Activated CD4-positive, alpha-beta T cell treated with anti-CD3 and anti-CD28 coated beads, Interleukin-2, amount 50 U/mL, for 48 hours (primary cell): ENCODE data around the gene SFMBT2.

Experiments
- DNase-seq, 2 experiments: peaks; one replicate each; pipeline ENCODE4 v3.0.0-alpha.2; 2020

The SFMBT2 gene

GRCh38 chr10:7293378-7293920 lies 117.4 kb downstream of the SFMBT2 start:
- no peak for DNase-seq

- DNase-seq = no peak
Observed at GRCh38 chr10:7291487-7292270, 119.2 kb downstream of the SFMBT2 start.

- DNase-seq = no peak
Observed at GRCh38 chr10:7288060-7288690, 122.7 kb downstream of the SFMBT2 start.

GRCh38 chr10:7287377-7287776 lies 123.5 kb downstream of the SFMBT2 start:
- DNase-seq = no peak

- no peak for DNase-seq
Observed at GRCh38 chr10:7285522-7286322, 125.1 kb downstream of the SFMBT2 start.

- DNase-seq = no peak
Observed at GRCh38 chr10:7283246-7283645, 127.6 kb downstream of the SFMBT2 start.

- no peak for DNase-seq
Observed at GRCh38 chr10:7282457-7282856, 128.4 kb downstream of the SFMBT2 start.

- DNase-seq = no peak
Observed at GRCh38 chr10:7281429-7281828, 129.4 kb downstream of the SFMBT2 start.

GRCh38 chr10:7279303-7279702 lies 131.5 kb downstream of the SFMBT2 start:
- DNase-seq = no peak

- no peak for DNase-seq
Observed at GRCh38 chr10:7277867-7278266, 133.0 kb downstream of the SFMBT2 start.

- no peak for DNase-seq
Observed at GRCh38 chr10:7277432-7277831, 133.4 kb downstream of the SFMBT2 start.

- peak in 1 of 2 experiments; percentile 22 for DNase-seq
Observed at GRCh38 chr10:7275761-7276440, 134.9 kb downstream of the SFMBT2 start.

- no peak for DNase-seq
Observed at GRCh38 chr10:7274293-7274692, 136.5 kb downstream of the SFMBT2 start.

GRCh38 chr10:7272008-7272407 lies 138.8 kb downstream of the SFMBT2 start:
- peak in 1 of 2 experiments; percentile 20 for DNase-seq

- DNase-seq = no peak
Observed at GRCh38 chr10:7269988-7270387, 140.8 kb downstream of the SFMBT2 start.

GRCh38 chr10:7267142-7267541 lies 143.7 kb downstream of the SFMBT2 start:
- DNase-seq = no peak

- DNase-seq = no peak
Observed at GRCh38 chr10:7265396-7266123, 145.3 kb downstream of the SFMBT2 start.

GRCh38 chr10:7264313-7264756 lies 146.5 kb downstream of the SFMBT2 start:
- DNase-seq = no peak

GRCh38 chr10:7263616-7264015 lies 147.2 kb downstream of the SFMBT2 start:
- no peak for DNase-seq

GRCh38 chr10:7261351-7261750 lies 149.5 kb downstream of the SFMBT2 start:
- DNase-seq = no peak

GRCh38 chr10:7260912-7261311 lies 149.9 kb downstream of the SFMBT2 start:
- peak; percentile 19 to 25 for DNase-seq

- no peak for DNase-seq
Observed at GRCh38 chr10:7260412-7260900, 150.4 kb downstream of the SFMBT2 start.
